Measurements from ENCODE around the gene CYP46A1. TPM values are rescaled to one million over a fixed set of nuclear protein-coding genes. Genes with fewer than 3 reads are reported as not detected.
A peak's percentile ranks its signal among the peaks of the same experiment; 100 is the strongest.
"Not testable (repeated sequence)": the region's sequence is repeated elsewhere in the genome, so short reads cannot be mapped to it uniquely, and the experiment has no call there.

The CYP46A1 gene
- total and polyA plus RNA-seq, 2 donors, result 0.14 to 0.62 TPM

DNA sequence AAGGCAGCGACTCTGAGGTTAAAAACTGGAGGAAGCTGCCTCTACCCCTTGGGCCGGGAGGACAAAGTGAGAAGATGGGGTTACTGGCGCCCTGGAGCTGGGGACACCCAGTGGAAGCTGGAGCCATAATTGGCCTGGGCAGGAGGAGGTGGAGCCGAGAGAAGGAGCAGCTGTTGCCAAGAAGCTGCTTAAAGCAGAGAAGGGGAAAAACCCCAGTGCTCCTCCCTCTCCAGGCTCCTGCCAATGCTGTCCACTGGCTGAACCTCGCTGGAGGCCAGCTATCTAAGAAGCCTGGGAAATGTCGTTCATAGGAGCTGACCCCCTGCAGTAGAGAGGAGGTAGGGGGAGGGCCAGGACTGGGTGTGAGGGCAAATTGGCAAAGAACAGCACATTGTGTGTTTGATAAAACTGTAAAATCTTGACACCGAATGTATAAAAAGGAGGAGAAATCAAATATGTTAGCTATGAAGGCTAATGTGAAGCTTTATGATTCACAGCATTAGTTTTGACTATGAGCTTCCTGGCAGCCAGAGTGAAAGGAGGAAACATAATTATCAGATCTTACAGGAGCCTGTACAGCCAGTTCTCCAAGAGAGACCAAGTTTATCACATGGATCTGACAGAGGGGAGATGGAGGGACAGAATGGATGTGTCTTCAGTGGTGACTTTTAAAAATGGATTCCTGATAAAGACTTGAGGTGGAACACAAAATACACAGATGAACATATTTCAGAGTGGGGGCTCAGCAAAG is 29.7 kb upstream of the CYP46A1 start:
- H3K27me3 ChIP-seq (ENCODE audit: control insufficient read depth in 2 of 2, insufficient read depth in 1 of 2, low read length in 1 of 2), result peaks cover 13 to 33% of the 10 kb centered on the region in 2 donors
- no peak overlapping the region for H3K4me3 ChIP-seq (ENCODE audit: low read length in 2 of 2)
- WGBS, result 74% methylated on average over 7 of the region's 7 CpGs
- no peaks in the 10 kb centered on the region for H3K9me3 ChIP-seq (ENCODE audit: control insufficient read depth in 2 of 2, insufficient read depth in 1 of 2, low read length in 1 of 2)
- DNase-seq (ENCODE audit: low read depth in 6 of 9, low spot score in 9 of 9), result peak in 1 of 9 donors; percentile 5
- H3K36me3 ChIP-seq (ENCODE audit: control insufficient read depth in 2 of 2, insufficient read depth in 2 of 2, low read length in 1 of 2), result no peaks in the 10 kb centered on the region
- no peaks in the 10 kb centered on the region for H3K4me1 ChIP-seq (ENCODE audit: control insufficient read depth in 2 of 2, insufficient read depth in 2 of 2, low read length in 2 of 2)
- H3K27ac ChIP-seq (ENCODE audit: low read depth in 1 of 2, low read length in 1 of 2), result no peak overlapping the region

DNA sequence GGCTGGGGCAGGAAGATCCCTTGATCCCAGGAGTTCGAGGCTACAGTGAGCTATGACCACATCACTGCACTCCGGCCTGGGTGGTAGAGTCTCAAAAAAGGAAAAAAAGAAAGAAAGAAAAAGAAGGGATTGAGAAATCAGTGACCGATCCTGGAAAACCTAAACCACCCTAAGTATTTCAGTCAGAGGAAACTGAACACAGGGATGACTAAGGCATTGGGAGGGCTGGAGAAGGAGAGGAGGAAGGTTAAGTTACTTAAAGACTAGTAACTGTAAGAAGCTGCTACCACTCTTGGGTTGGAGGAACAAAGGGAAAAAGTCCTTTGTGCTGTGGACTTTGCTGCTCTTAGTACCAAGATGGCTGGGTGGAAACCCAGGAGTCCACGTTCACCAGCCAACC is 28.6 kb upstream of the CYP46A1 start:
- WGBS, result 96% methylated on average over 4 of the region's 4 CpGs
- H3K27me3 ChIP-seq (ENCODE audit: control insufficient read depth in 2 of 2, insufficient read depth in 1 of 2, low read length in 1 of 2), result peaks cover 23 to 44% of the 10 kb centered on the region in 2 donors
- no peaks in the 10 kb centered on the region for H3K9me3 ChIP-seq (ENCODE audit: control insufficient read depth in 2 of 2, insufficient read depth in 1 of 2, low read length in 1 of 2)
- H3K27ac ChIP-seq (ENCODE audit: low read depth in 1 of 2, low read length in 1 of 2), result no peak overlapping the region
- H3K4me3 ChIP-seq (ENCODE audit: low read length in 2 of 2), result no peak overlapping the region
- no peaks in the 10 kb centered on the region for H3K4me1 ChIP-seq (ENCODE audit: control insufficient read depth in 2 of 2, insufficient read depth in 2 of 2, low read length in 2 of 2)
- DNase-seq (ENCODE audit: low read depth in 6 of 9, low spot score in 9 of 9), result no peak
- no peaks in the 10 kb centered on the region for H3K36me3 ChIP-seq (ENCODE audit: control insufficient read depth in 2 of 2, insufficient read depth in 2 of 2, low read length in 1 of 2)

DNA sequence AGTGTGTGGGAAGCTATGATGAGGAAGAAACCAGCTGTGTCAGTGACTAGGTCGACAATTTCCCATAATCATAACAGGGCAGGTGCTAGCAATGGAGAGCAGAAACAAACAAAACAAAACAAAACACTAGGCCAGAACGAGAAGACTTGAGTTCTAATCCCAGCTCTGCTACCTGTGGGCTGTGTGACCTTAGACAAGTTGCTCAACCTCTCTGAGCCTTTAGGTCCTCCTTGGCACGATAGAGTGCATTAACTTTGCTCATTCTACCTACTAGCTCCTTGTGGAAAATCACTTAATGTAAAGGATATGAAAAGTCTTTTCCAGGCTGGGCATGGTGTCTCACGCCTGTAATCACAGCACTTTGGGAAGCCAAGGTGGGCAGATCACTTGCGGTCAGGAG is 27.9 kb upstream of the CYP46A1 start:
- H3K9me3 ChIP-seq (ENCODE audit: control insufficient read depth in 2 of 2, insufficient read depth in 1 of 2, low read length in 1 of 2), result no peaks in the 10 kb centered on the region
- no peak for DNase-seq (ENCODE audit: low read depth in 6 of 9, low spot score in 9 of 9)
- no peak overlapping the region for H3K4me3 ChIP-seq (ENCODE audit: low read length in 2 of 2)
- no peaks in the 10 kb centered on the region for H3K36me3 ChIP-seq (ENCODE audit: control insufficient read depth in 2 of 2, insufficient read depth in 2 of 2, low read length in 1 of 2)
- H3K4me1 ChIP-seq (ENCODE audit: control insufficient read depth in 2 of 2, insufficient read depth in 2 of 2, low read length in 2 of 2), result no peaks in the 10 kb centered on the region
- 89% methylated on average over 5 of the region's 5 CpGs for WGBS
- peaks cover 28 to 50% of the 10 kb centered on the region in 2 donors for H3K27me3 ChIP-seq (ENCODE audit: control insufficient read depth in 2 of 2, insufficient read depth in 1 of 2, low read length in 1 of 2)
- no peak overlapping the region for H3K27ac ChIP-seq (ENCODE audit: low read depth in 1 of 2, low read length in 1 of 2)

DNA sequence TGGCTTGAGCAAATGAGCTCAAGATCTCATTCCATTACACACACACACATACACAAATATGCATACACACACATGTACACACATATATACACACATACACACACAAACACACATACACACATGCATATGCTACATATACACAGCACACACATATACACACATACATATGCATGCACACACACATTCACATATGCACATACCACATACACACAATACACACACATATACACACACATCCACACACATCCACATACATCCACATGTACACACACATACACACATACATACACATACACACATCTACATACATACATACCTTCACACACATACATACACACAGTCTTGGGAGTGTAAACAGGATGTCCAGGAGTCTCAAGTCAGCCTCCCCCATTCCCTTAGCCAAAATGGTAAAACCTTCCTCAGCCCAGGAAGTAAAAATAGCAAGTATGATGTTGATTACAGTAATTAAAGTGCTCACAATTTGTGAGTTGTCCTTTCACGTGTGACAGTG is 26.4 kb upstream of the CYP46A1 start:
- no peak overlapping the region for H3K4me3 ChIP-seq (ENCODE audit: low read length in 2 of 2)
- H3K27ac ChIP-seq (ENCODE audit: low read depth in 1 of 2, low read length in 1 of 2), result no peak overlapping the region
- WGBS, result 70% methylated on average over 1 of the region's 1 CpG
- DNase-seq (ENCODE audit: low read depth in 6 of 9, low spot score in 9 of 9), result no peak
- H3K27me3 ChIP-seq (ENCODE audit: control insufficient read depth in 2 of 2, insufficient read depth in 1 of 2, low read length in 1 of 2), result peaks cover 28 to 65% of the 10 kb centered on the region in 2 donors
- no peaks in the 10 kb centered on the region for H3K36me3 ChIP-seq (ENCODE audit: control insufficient read depth in 2 of 2, insufficient read depth in 2 of 2, low read length in 1 of 2)
- no peaks in the 10 kb centered on the region for H3K9me3 ChIP-seq (ENCODE audit: control insufficient read depth in 2 of 2, insufficient read depth in 1 of 2, low read length in 1 of 2)
- no peaks in the 10 kb centered on the region for H3K4me1 ChIP-seq (ENCODE audit: control insufficient read depth in 2 of 2, insufficient read depth in 2 of 2, low read length in 2 of 2)

DNA sequence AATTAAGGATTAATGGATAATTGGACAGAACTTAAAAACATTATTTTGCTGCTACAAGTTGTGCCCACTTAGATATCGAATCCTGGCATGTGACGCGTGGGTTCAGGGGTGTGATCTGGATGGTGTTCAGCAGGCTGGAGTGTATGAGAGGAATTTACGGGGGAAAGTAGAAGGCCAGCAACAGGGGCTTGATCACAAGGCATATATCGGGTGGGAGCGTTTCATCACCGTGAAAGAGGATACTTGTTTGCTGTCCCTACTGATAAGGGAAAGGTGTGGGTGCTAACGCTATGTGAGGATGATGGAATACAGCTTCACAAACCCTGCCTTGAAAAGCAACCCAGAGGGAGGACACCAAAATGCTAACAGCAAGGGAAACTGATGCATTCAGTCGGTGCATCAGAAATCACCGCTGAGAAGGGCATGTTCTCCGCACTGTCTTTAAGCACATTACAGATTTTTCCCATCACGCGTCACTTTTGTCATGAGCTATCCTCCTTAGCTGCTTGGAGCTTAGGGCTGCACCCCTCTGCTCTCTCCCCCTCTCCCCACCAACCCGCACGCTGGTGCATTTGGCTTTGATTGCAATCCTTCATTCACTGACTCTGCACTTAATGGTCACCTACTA is 25.8 kb upstream of the CYP46A1 start:
- Histone ChIP-seq H3K4me3 (ENCODE audit: low read length in 2 of 2) (no peak overlapping the region), H3K4me1 (ENCODE audit: control insufficient read depth in 2 of 2, insufficient read depth in 2 of 2, low read length in 2 of 2) (no peaks in the 10 kb centered on the region), H3K27me3 (ENCODE audit: control insufficient read depth in 2 of 2, insufficient read depth in 1 of 2, low read length in 1 of 2) (peaks cover 28 to 70% of the 10 kb centered on the region in 2 donors), H3K9me3 (ENCODE audit: control insufficient read depth in 2 of 2, insufficient read depth in 1 of 2, low read length in 1 of 2) (no peaks in the 10 kb centered on the region), H3K36me3 (ENCODE audit: control insufficient read depth in 2 of 2, insufficient read depth in 2 of 2, low read length in 1 of 2) (no peaks in the 10 kb centered on the region), H3K27ac (ENCODE audit: low read depth in 1 of 2, low read length in 1 of 2) (no peak overlapping the region)
- DNase-seq (ENCODE audit: low read depth in 6 of 9, low spot score in 9 of 9), result no peak
- 74% methylated on average over 15 of the region's 15 CpGs for WGBS

DNA sequence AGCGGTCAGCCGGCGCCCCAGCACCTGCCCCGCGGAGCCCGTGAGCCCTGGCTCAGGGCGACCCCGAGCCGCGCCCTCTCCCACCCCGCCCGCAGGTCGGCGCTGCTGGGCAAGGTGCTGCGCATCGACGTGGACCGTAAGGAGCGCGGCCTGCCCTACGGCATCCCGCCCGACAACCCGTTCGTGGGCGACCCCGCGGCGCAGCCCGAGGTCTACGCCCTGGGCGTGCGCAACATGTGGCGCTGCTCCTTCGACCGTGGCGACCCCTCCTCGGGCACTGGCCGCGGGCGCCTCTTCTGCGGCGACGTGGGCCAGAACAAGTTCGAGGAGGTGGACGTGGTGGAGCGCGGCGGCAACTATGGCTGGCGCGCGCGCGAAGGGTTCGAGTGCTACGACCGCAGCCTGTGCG is 24.8 kb upstream of the CYP46A1 start:
- WGBS, result 13% methylated on average over 58 of the region's 58 CpGs
- H3K27me3 ChIP-seq (ENCODE audit: control insufficient read depth in 2 of 2, insufficient read depth in 1 of 2, low read length in 1 of 2), result peaks cover 28 to 77% of the 10 kb centered on the region in 2 donors
- H3K27ac ChIP-seq (ENCODE audit: low read depth in 1 of 2, low read length in 1 of 2), result no peak overlapping the region
- no peak overlapping the region for H3K4me3 ChIP-seq (ENCODE audit: low read length in 2 of 2)
- H3K9me3 ChIP-seq (ENCODE audit: control insufficient read depth in 2 of 2, insufficient read depth in 1 of 2, low read length in 1 of 2), result no peaks in the 10 kb centered on the region
- no peaks in the 10 kb centered on the region for H3K36me3 ChIP-seq (ENCODE audit: control insufficient read depth in 2 of 2, insufficient read depth in 2 of 2, low read length in 1 of 2)
- no peaks in the 10 kb centered on the region for H3K4me1 ChIP-seq (ENCODE audit: control insufficient read depth in 2 of 2, insufficient read depth in 2 of 2, low read length in 2 of 2)
- no peak for DNase-seq (ENCODE audit: low read depth in 6 of 9, low spot score in 9 of 9)

DNA sequence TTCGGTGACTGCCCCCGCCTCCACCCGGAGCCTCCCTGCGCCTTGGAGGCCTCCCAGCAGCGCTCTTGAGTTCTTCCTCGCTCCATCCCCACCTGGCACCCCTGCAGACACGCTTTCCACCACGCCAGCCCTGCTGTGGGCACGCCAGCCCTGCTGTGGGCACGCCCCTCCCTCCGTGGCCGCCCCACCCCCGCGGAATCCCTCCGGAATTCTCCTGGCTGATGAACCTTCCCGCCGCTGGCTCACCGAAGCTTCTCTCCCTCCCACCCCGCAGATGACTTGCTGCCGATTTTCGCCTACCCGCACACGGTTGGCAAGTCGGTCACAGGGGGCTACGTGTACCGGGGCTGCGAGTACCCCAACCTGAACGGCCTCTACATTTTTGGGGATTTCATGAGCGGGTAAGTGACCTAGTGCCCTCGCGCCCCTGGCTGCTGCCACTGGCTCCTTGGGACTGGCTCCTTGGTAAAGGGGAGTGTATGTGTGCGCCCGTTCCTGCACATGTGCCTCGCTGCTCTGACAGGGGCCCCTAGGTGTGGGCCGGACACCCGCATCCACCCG is 24.0 kb upstream of the CYP46A1 start:
- Histone ChIP-seq H3K36me3 (ENCODE audit: control insufficient read depth in 2 of 2, insufficient read depth in 2 of 2, low read length in 1 of 2) (no peaks in the 10 kb centered on the region), H3K27ac (ENCODE audit: low read depth in 1 of 2, low read length in 1 of 2) (no peak overlapping the region), H3K4me3 (ENCODE audit: low read length in 2 of 2) (no peak overlapping the region), H3K4me1 (ENCODE audit: control insufficient read depth in 2 of 2, insufficient read depth in 2 of 2, low read length in 2 of 2) (no peaks in the 10 kb centered on the region), H3K9me3 (ENCODE audit: control insufficient read depth in 2 of 2, insufficient read depth in 1 of 2, low read length in 1 of 2) (no peaks in the 10 kb centered on the region), H3K27me3 (ENCODE audit: control insufficient read depth in 2 of 2, insufficient read depth in 1 of 2, low read length in 1 of 2) (peaks cover 28 to 78% of the 10 kb centered on the region in 2 donors)
- WGBS, result 23% methylated on average over 37 of the region's 37 CpGs
- no peak for DNase-seq (ENCODE audit: low read depth in 6 of 9, low spot score in 9 of 9)

DNA sequence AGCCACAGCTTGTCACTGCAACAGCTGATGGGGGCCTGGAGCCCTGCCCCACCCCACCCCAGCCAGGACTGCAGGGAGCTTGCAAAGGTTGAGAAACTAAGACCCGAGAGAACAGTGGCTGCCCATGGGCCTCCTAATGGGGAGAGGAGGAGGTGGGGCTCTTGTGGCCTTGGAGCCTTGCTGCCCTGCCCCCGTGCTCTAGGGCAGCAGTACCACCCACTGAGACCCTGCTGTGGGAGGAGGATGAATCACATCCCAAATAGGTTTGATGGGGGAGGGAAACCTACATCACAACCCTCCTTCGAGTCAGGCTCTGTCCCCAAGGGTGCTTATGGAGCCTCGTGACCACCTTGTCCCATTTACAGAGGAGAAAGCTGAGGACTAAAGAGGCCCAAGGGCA is 23.3 kb upstream of the CYP46A1 start:
- no peak for DNase-seq (ENCODE audit: low read depth in 6 of 9, low spot score in 9 of 9)
- Histone ChIP-seq H3K9me3 (ENCODE audit: control insufficient read depth in 2 of 2, insufficient read depth in 1 of 2, low read length in 1 of 2) (no peaks in the 10 kb centered on the region), H3K36me3 (ENCODE audit: control insufficient read depth in 2 of 2, insufficient read depth in 2 of 2, low read length in 1 of 2) (no peaks in the 10 kb centered on the region), H3K4me3 (ENCODE audit: low read length in 2 of 2) (no peak overlapping the region), H3K27ac (ENCODE audit: low read depth in 1 of 2, low read length in 1 of 2) (no peak overlapping the region), H3K4me1 (ENCODE audit: control insufficient read depth in 2 of 2, insufficient read depth in 2 of 2, low read length in 2 of 2) (no peaks in the 10 kb centered on the region), H3K27me3 (ENCODE audit: control insufficient read depth in 2 of 2, insufficient read depth in 1 of 2, low read length in 1 of 2) (peaks cover 28 to 79% of the 10 kb centered on the region in 2 donors)
- WGBS, result 55% methylated on average over 4 of the region's 4 CpGs

DNA sequence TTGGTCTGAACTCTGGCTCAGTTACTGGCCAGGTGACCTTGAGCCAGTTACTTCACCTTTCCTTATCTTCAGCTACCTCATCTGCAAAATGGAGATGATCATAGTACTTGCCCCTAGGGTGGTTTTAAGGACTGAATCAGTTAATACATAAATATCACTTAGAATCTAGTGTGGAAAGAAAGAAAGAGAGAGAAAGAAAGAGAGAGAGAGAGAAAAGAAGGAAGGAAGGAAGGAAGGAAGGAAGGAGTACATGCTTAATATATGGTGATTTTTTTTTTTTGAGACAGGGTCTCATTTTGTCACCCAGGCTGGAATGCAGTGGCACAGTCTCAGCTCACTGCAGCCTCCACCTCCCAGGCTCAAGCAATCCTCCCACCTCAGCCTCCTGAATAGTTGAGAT is 22.9 kb upstream of the CYP46A1 start:
- H3K4me1 ChIP-seq (ENCODE audit: control insufficient read depth in 2 of 2, insufficient read depth in 2 of 2, low read length in 2 of 2); H3K27ac ChIP-seq (ENCODE audit: low read depth in 1 of 2, low read length in 1 of 2); DNase-seq (ENCODE audit: low read depth in 6 of 9, low spot score in 9 of 9); H3K4me3 ChIP-seq (ENCODE audit: low read length in 2 of 2); H3K36me3 ChIP-seq (ENCODE audit: control insufficient read depth in 2 of 2, insufficient read depth in 2 of 2, low read length in 1 of 2); H3K9me3 ChIP-seq (ENCODE audit: control insufficient read depth in 2 of 2, insufficient read depth in 1 of 2, low read length in 1 of 2): not testable (repeated sequence)
- peaks cover 28 to 79% of the 10 kb centered on the region in 2 donors for H3K27me3 ChIP-seq (ENCODE audit: control insufficient read depth in 2 of 2, insufficient read depth in 1 of 2, low read length in 1 of 2)

Measured in thymus (tissue), 11 donors.